PC-3 (cell line): ENCODE results near the gene HHIPL1.

Experiments
- CTCF ChIP-seq: fragments of 300-600 bp; sonication (generic); conservative IDR thresholded peaks from 2 replicates; pipeline ENCODE4 v1.5.1; 2017; ENCODE audit warnings: antibody characterized with exemption, low read depth, mild to moderate bottlenecking, low read length
- EZH2phosphoT487 ChIP-seq: fragments of 300-600 bp; sonication (generic); IDR thresholded peaks from 2 replicates; pipeline ENCODE4 v1.6.1; 2018; ENCODE audit warnings: mild to moderate bottlenecking, antibody characterized with exemption, low read length, borderline replicate concordance

- no peak for TF ChIP-seq CTCF
- no peak for TF ChIP-seq EZH2phosphoT487
These were observed 70.5 kb downstream of the HHIPL1 start for GRCh38 chr14:99715266-99716000.
